H9 (cell line): ENCODE results near the gene IL18R1. TPM values are rescaled to one million over a fixed set of nuclear protein-coding genes. Genes with fewer than 3 reads are reported as not detected.

Experiments used
- DNase-seq: peaks from one replicate; pipeline ENCODE4 v3.0.0-alpha.2; 2017
- H2AFZ ChIP-seq: one replicate; pipeline ENCODE4 v1.6.1; 2013; ENCODE audit warnings: mild to moderate bottlenecking, low read length, control low read depth, moderate library complexity
- H2AK5ac ChIP-seq: 2 replicates; pipeline ENCODE4 v1.6.1; 2013; ENCODE audit warnings: low read length, control low read depth, mixed read lengths; ENCODE audit not compliant: insufficient read length
- H2BK120ac ChIP-seq: one replicate; pipeline ENCODE4 v1.6.1; 2013; ENCODE audit warnings: low read depth, mild to moderate bottlenecking, low read length, control low read depth, inconsistent platforms; ENCODE audit not compliant: poor library complexity, severe bottlenecking
- H2BK12ac ChIP-seq: 2 replicates; pipeline ENCODE4 v1.6.1; 2013; ENCODE audit warnings: low read length, control low read depth, mixed read lengths, low read depth; ENCODE audit not compliant: insufficient read length
- H2BK15ac ChIP-seq: 2 replicates; pipeline ENCODE4 v1.6.1; 2013; ENCODE audit warnings: low read depth, low read length, control low read depth
- H2BK20ac ChIP-seq: one replicate; pipeline ENCODE4 v1.6.1; 2013; ENCODE audit warnings: low read depth, mild to moderate bottlenecking, low read length, control low read depth, inconsistent platforms; ENCODE audit not compliant: poor library complexity, severe bottlenecking
- H2BK5ac ChIP-seq: 2 replicates; pipeline ENCODE4 v1.6.1; 2013; ENCODE audit warnings: low read length, control low read depth, mixed read lengths; ENCODE audit not compliant: insufficient read length
- H3K14ac ChIP-seq: 2 replicates; pipeline ENCODE4 v1.6.1; 2013; ENCODE audit warnings: low read length, control low read depth; ENCODE audit not compliant: insufficient read depth
- H3K18ac ChIP-seq: 2 replicates; pipeline ENCODE4 v1.6.1; 2013; ENCODE audit warnings: low read depth, mild to moderate bottlenecking, mixed read lengths, low read length, control low read depth; ENCODE audit not compliant: insufficient read length
- H3K23ac ChIP-seq: 2 replicates; pipeline ENCODE4 v1.6.1; 2013; ENCODE audit warnings: low read length, control low read depth, mixed read lengths, low read depth; ENCODE audit not compliant: insufficient read length
- H3K23me2 ChIP-seq: 2 replicates; pipeline ENCODE4 v1.6.1; 2013; ENCODE audit warnings: low read depth, mild to moderate bottlenecking, mixed read lengths, low read length, control low read depth; ENCODE audit not compliant: insufficient read length, poor library complexity, severe bottlenecking
- H3K27ac ChIP-seq: 2 replicates; pipeline ENCODE4 v1.5.1; 2013; ENCODE audit warnings: low read length, control low read depth, mixed read lengths, low read depth; ENCODE audit not compliant: insufficient read length
- H3K27me3 ChIP-seq: 2 replicates; pipeline ENCODE4 v1.6.1; 2013; ENCODE audit warnings: low read length, control low read depth, inconsistent platforms; ENCODE audit not compliant: insufficient read depth
- H3K4ac ChIP-seq: 2 replicates; pipeline ENCODE4 v1.6.1; 2013; ENCODE audit warnings: low read depth, mild to moderate bottlenecking, control low read depth, inconsistent platforms, low read length, moderate library complexity
- H3K4me1 ChIP-seq: 2 replicates; pipeline ENCODE4 v1.6.1; 2013; ENCODE audit warnings: low read length, control low read depth, inconsistent platforms; ENCODE audit not compliant: insufficient read depth
- H3K4me2 ChIP-seq: 2 replicates; pipeline ENCODE4 v1.6.1; 2013; ENCODE audit warnings: low read length, control low read depth, mixed read lengths; ENCODE audit not compliant: insufficient read length, insufficient read depth
- H3K56ac ChIP-seq: 2 replicates; pipeline ENCODE4 v1.6.1; 2013; ENCODE audit warnings: low read depth, mild to moderate bottlenecking, mixed read lengths, low read length, control low read depth; ENCODE audit not compliant: insufficient read length
- H3K79me1 ChIP-seq: 2 replicates; pipeline ENCODE4 v1.6.1; 2013; ENCODE audit warnings: low read depth, mild to moderate bottlenecking, moderate library complexity, low read length, control low read depth, inconsistent platforms; ENCODE audit not compliant: insufficient read depth, poor library complexity, severe bottlenecking
- H3K79me2 ChIP-seq: 2 replicates; pipeline ENCODE4 v1.6.1; 2013; ENCODE audit warnings: low read length, control low read depth, inconsistent platforms; ENCODE audit not compliant: insufficient read depth
- H3K9ac ChIP-seq: 2 replicates; pipeline ENCODE4 v1.6.1; 2013; ENCODE audit warnings: low read length, control low read depth, mixed read lengths; ENCODE audit not compliant: insufficient read length; ENCODE audit errors: extremely low read depth
- H3K9me3 ChIP-seq: one replicate; pipeline ENCODE4 v1.6.1; 2013; ENCODE audit warnings: low read depth, low read length, inconsistent platforms; ENCODE audit not compliant: control insufficient read depth
- H3T11ph ChIP-seq: one replicate; pipeline ENCODE4 v1.6.1; 2013; ENCODE audit warnings: mild to moderate bottlenecking, low read length, control low read depth, inconsistent platforms
- H4K20me1 ChIP-seq: one replicate; pipeline ENCODE4 v1.6.1; 2013; ENCODE audit not compliant: control insufficient read depth, insufficient read length, insufficient read depth
- H4K5ac ChIP-seq: 2 replicates; pipeline ENCODE4 v1.6.1; 2013; ENCODE audit warnings: low read depth, mild to moderate bottlenecking, mixed read lengths, low read length, control low read depth; ENCODE audit not compliant: insufficient read length
- H4K8ac ChIP-seq: replicated peaks from 2 replicates; pipeline ENCODE4 v1.6.1; 2013; ENCODE audit warnings: low read length, control low read depth, mixed read lengths, low read depth; ENCODE audit not compliant: insufficient read length
- H4K91ac ChIP-seq: 2 replicates; pipeline ENCODE4 v1.6.1; 2013; ENCODE audit warnings: low read depth, mild to moderate bottlenecking, moderate library complexity, mixed read lengths, low read length, control low read depth; ENCODE audit not compliant: insufficient read length
- H3K27ac Mint-ChIP-seq, 3 experiments: 2 replicates in 2 of 3; 3 replicates in 1 of 3; pipeline ENCODE4 v1.8.0; 2020 to 2021; ENCODE audit warnings: mixed read lengths in 3 of 3, mild to moderate bottlenecking in 1 of 3, moderate library complexity in 1 of 3
- H3K27me3 Mint-ChIP-seq: 2 replicates; pipeline ENCODE4 v1.8.0; 2021; ENCODE audit warnings: low read depth, mild to moderate bottlenecking, moderate library complexity, mixed read lengths
- H3K36me3 Mint-ChIP-seq, 3 experiments: 2 replicates in 2 of 3; 3 replicates in 1 of 3; pipeline ENCODE4 v1.8.0; 2020 to 2021; ENCODE audit warnings: low read depth in 3 of 3, mixed read lengths in 3 of 3; ENCODE audit not compliant: insufficient read depth in 1 of 3
- H3K4me1 Mint-ChIP-seq, 2 experiments: 2 replicates each; pipeline ENCODE4 v1.8.0; 2020; ENCODE audit warnings: mixed read lengths in 2 of 2
- H3K4me3 Mint-ChIP-seq, 2 experiments: 2 replicates in 1 of 2; 3 replicates in 1 of 2; pipeline ENCODE4 v1.8.0; 2020 to 2021; ENCODE audit warnings: mild to moderate bottlenecking in 2 of 2, mixed read lengths in 2 of 2, moderate library complexity in 1 of 2
- H3K9me3 Mint-ChIP-seq, 2 experiments: 2 replicates in 1 of 2; 3 replicates in 1 of 2; pipeline ENCODE4 v1.8.0; 2020; ENCODE audit warnings: mild to moderate bottlenecking in 2 of 2, mixed read lengths in 2 of 2, moderate library complexity in 1 of 2
- CTCF ChIP-seq: fragments of 200-600 bp; sonication (generic); conservative IDR thresholded peaks from 3 replicates; pipeline ENCODE4 v1.8.0; 2021; ENCODE audit warnings: antibody characterized with exemption, mild to moderate bottlenecking
- WGBS: extraction: QIAGEN DNeasy Blood & Tissue Kit; methylation state at CpG from one replicate; pipeline ENCODE4 v1.1.7; 2013; ENCODE audit warnings: missing lambda C conversion rate, low lambda C conversion rate, mixed read lengths; ENCODE audit not compliant: insufficient read length; ENCODE audit errors: extremely low coverage; 5-methylcytosine and 5-hydroxymethylcytosine counted together
- total RNA-seq: library from RNA; stranded (reverse); gene quantifications from 2 replicates; pipeline ENCODE4 v1.2.1, GENCODE V29; 2021

The IL18R1 gene
- total RNA-seq, 1 experiment from 2014 or later = not detected

GRCh38 chr2:102386004-102386403 is 30.4 kb downstream of the IL18R1 start:
- no peaks in the 10 kb centered on the region for H3K4me1 ChIP-seq
- H4K20me1 ChIP-seq = no peaks in the 10 kb centered on the region
- no peaks in the 10 kb centered on the region for H3K23me2 ChIP-seq
- H4K8ac ChIP-seq = no peak overlapping the region
- no peak overlapping the region for H3T11ph ChIP-seq
- H2AFZ ChIP-seq = no peak overlapping the region
- H3K56ac ChIP-seq = no peak overlapping the region
- no peaks in the 10 kb centered on the region for H3K79me1 ChIP-seq
- H2BK12ac ChIP-seq = no peak overlapping the region
- WGBS = no CpG with 5 or more reads among the region's 3 CpGs
- no peak overlapping the region for H3K18ac ChIP-seq
- peaks cover 5% of the 10 kb centered on the region for H3K9me3 ChIP-seq
- Mint-ChIP-seq H3K27me3 (no peaks in the 10 kb centered on the region), H3K4me3 (no peak overlapping the region), H3K36me3 (peaks cover 0 to 10% (median 3%) of the 10 kb centered on the region in 3 experiments; a peak in 5 of 7 replicates), H3K27ac (no peak overlapping the region), H3K9me3 (peaks cover 23 to 24% of the 10 kb centered on the region in 2 experiments), H3K4me1 (no peaks in the 10 kb centered on the region)
- no peak overlapping the region for H2BK5ac ChIP-seq
- no peak for DNase-seq
- H4K5ac ChIP-seq = no peak overlapping the region
- H3K23ac ChIP-seq = no peak overlapping the region
- H2AK5ac ChIP-seq = no peak overlapping the region
- no peak overlapping the region for H2BK15ac ChIP-seq
- H2BK20ac ChIP-seq = no peak overlapping the region
- no peak overlapping the region for H3K14ac ChIP-seq
- H4K91ac ChIP-seq = no peak overlapping the region
- no peak overlapping the region for H3K4me2 ChIP-seq
- no peak overlapping the region for H3K9ac ChIP-seq
- H2BK120ac ChIP-seq = no peak overlapping the region
- no peak overlapping the region for H3K4ac ChIP-seq
- no peak for TF ChIP-seq CTCF
- no peaks in the 10 kb centered on the region for H3K27me3 ChIP-seq
- H3K79me2 ChIP-seq = no peaks in the 10 kb centered on the region
- H3K27ac ChIP-seq = no peak overlapping the region
